Esophagus (tissue), 2 donors: ENCODE data around the gene SULT4A1. TPM values are rescaled to one million over a fixed set of nuclear protein-coding genes. Genes with fewer than 3 reads are reported as not detected.
"Not testable (repeated sequence)": the region's sequence is repeated elsewhere in the genome, so short reads cannot be mapped to it uniquely, and the experiment has no call there.

Experiments used
- H3K27ac ChIP-seq, 2 donors: one replicate each; pipeline ENCODE4 v1.5.1; 2013; ENCODE audit warnings: low read depth in 2 of 2, mild to moderate bottlenecking in 2 of 2, inconsistent platforms in 1 of 2, low read length in 1 of 2, moderate library complexity in 1 of 2
- H3K27me3 ChIP-seq, 2 donors: one replicate each; pipeline ENCODE4 v1.6.1; 2013; ENCODE audit warnings: low read length in 2 of 2, control low read depth in 1 of 2, mild to moderate bottlenecking in 1 of 2; ENCODE audit not compliant: insufficient read depth in 2 of 2, control insufficient read depth in 1 of 2
- H3K36me3 ChIP-seq, 2 donors: one replicate each; pipeline ENCODE4 v1.6.1; 2013; ENCODE audit warnings: low read length in 1 of 2; ENCODE audit not compliant: control insufficient read depth in 2 of 2, insufficient read depth in 2 of 2
- H3K4me1 ChIP-seq, 2 donors: one replicate each; pipeline ENCODE4 v1.6.1; 2013; ENCODE audit warnings: low read length in 1 of 2; ENCODE audit not compliant: control insufficient read depth in 2 of 2, insufficient read depth in 2 of 2
- H3K4me3 ChIP-seq, 2 donors: one replicate each; pipeline ENCODE4 v1.5.1; 2013; ENCODE audit warnings: low read length in 2 of 2, mild to moderate bottlenecking in 2 of 2, low read depth in 1 of 2, moderate library complexity in 1 of 2
- H3K9me3 ChIP-seq, 2 donors: one replicate each; pipeline ENCODE4 v1.6.1; 2013; ENCODE audit warnings: mild to moderate bottlenecking in 2 of 2, low read depth in 1 of 2, low read length in 1 of 2, moderate library complexity in 1 of 2; ENCODE audit not compliant: control insufficient read depth in 2 of 2, insufficient read depth in 1 of 2
- WGBS, 2 donors: extraction: QIAGEN DNeasy Blood & Tissue Kit; methylation state at CpG; one replicate each; pipeline ENCODE4 v1.1.7; 2013; 5-methylcytosine and 5-hydroxymethylcytosine counted together
- polyA plus RNA-seq, 2 donors: library from polyadenylated mRNA; stranded (reverse); fragments of 200-250 nt; gene quantifications; one replicate each; pipeline ENCODE4 v1.2.3, GENCODE V29; 2013
- donor health status: healthy with polysubstance abuse.
- donor health status: Bipolar disorder and iron deficiency.

The SULT4A1 gene, protein sequence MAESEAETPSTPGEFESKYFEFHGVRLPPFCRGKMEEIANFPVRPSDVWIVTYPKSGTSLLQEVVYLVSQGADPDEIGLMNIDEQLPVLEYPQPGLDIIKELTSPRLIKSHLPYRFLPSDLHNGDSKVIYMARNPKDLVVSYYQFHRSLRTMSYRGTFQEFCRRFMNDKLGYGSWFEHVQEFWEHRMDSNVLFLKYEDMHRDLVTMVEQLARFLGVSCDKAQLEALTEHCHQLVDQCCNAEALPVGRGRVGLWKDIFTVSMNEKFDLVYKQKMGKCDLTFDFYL
- under 1 TPM in 1 of 2 donors, not detected in 1; 0.01 TPM for polyA plus RNA-seq

DNA sequence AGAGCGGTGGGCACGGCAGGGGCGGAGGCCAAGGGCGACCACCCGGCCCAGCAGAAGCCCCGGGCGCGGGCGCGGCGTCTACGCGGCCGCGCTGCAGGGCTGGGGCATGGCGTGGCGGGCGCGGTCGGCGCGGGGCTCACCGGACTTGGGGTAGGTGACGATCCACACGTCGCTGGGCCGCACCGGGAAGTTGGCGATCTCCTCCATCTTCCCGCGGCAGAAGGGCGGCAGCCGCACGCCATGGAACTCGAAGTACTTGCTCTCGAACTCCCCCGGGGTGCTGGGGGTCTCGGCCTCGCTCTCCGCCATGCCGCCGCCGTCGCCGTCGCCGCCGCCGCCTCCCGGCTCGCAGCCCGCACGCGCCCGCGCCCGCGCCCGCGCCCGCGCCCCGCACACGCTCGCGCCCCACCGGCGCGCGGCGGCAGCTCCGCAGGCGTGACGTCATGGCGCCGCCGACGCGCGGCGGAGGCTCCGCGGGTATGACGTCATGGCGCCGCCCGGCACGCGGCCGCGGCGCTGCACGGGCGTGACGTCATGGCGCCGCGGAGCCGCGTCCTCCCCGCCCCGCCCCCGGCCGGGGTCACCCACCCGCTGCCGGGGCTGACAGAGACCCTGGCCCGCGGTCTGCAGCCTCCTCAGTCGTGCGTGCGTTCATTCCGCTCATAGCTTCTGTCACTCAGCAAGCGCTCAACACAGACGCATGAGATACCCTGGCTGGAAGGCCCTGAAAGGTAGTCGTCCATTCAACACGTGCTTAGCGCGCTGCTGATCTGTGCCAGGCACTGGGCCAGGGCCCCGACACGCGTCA is at the start of gene SULT4A1:
SULT4A1 (minus strand) TSS at position 440 of the 808 bp plus-strand sequence; CDS start at position 309, 131 bp downstream.
- Histone ChIP-seq H3K27me3 (peaks cover 0 to 4% of the 10 kb centered on the region in 2 donors), H3K9me3 (peaks cover 0 to 1% of the 10 kb centered on the region in 2 donors), H3K4me1 (peaks cover 0 to 7% of the 10 kb centered on the region in 2 donors), H3K36me3 (no peaks in the 10 kb centered on the region), H3K4me3 (peak within 1 kb of the TSS in 1 of 2 donors; percentile 37), H3K27ac (no peak within 1 kb of the TSS)
- WGBS, 2 donors = 4 to 5% methylated on average over 80 to 121 of the region's 121 CpGs

DNA sequence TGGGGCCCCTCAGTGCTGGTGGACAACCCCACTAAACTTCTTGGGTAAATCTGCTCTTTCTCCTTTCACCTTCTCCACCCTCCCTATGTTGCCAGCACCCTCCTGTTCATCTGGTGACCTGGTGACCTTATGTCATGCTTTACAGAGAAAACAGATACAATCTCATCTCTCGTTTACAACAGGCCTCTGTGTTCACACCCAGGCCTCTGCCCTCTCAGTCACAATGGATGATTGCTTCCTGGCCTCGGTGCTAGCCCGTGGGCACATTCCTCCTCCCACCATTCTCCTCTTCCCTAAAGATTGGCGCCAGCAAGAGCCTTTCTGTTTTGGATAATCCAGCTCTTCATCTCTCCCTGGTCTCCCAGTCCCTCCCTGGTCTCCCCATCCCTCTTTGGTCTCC is 49.0 kb upstream of the SULT4A1 start:
- Histone ChIP-seq H3K4me1 (no peaks in the 10 kb centered on the region), H3K4me3 (no peak overlapping the region), H3K36me3 (no peaks in the 10 kb centered on the region), H3K27me3 (no peaks in the 10 kb centered on the region), H3K9me3 (peaks cover 0 to 6% of the 10 kb centered on the region in 2 donors), H3K27ac (no peak overlapping the region)
- WGBS, 2 donors = 14 to 37% methylated on average over 4 of the region's 4 CpGs

DNA sequence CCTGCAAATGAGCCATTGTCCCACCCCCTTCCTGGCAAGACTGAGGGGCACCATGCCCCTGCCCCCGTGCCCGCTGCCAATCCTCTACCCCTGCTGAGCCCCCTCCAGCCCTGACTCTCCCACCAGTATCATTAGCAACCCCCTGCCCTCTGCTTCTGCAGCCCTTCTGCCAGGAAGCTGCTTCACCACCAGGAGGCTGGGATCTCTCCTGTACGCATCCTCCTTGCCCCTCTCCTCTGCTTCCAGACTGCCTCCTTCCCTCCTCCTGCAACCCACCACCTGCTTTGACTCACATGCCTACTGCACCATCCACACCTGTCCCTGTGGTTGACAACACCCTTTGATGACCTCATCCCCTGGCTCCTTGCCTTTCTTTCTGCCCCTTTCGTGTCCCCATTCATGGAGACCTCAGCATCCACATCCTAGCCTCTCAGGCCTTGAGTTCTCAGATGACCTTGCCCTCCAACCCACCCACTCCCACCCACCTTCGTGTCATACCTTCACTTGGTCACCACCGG is 47.9 kb upstream of the SULT4A1 start:
- Histone ChIP-seq H3K4me3 (no peak overlapping the region), H3K9me3 (peaks cover 0 to 2% of the 10 kb centered on the region in 2 donors), H3K4me1 (no peaks in the 10 kb centered on the region), H3K36me3 (no peaks in the 10 kb centered on the region), H3K27me3 (no peaks in the 10 kb centered on the region), H3K27ac (no peak overlapping the region)
- WGBS, 2 donors = 59 to 62% methylated on average over 6 of the region's 6 CpGs

DNA sequence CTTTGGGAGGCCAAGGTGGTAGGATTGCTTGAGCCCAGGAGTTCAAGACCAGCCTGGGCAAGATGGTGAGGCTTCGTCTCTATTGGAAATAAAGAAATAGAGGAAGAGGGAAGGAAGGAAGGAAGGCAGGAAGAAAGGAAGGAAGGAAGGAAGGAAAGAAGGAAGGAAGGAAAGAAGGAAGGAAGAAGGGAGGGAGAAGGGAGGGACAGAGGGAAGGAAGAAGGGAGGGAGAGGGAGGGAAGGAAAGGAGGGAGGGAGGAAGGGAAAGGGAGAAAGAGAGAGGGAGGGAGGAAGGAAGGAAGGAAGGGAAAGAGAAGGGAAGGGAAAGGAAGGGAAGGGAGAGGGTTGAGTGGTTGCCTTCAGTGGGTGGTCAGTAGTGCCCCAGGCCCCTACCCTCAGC is 47.4 kb upstream of the SULT4A1 start:
- WGBS, 2 donors = 78 to 83% methylated on average over 1 of the region's 1 CpG
- Histone ChIP-seq H3K27me3 (no peaks in the 10 kb centered on the region), H3K9me3 (peaks cover 0 to 2% of the 10 kb centered on the region in 2 donors), H3K27ac (no peak overlapping the region), H3K4me3 (no peak overlapping the region), H3K4me1 (no peaks in the 10 kb centered on the region), H3K36me3 (no peaks in the 10 kb centered on the region)

- H3K27me3 ChIP-seq = no peaks in the 10 kb centered on the region
These were observed 43.4 kb upstream of the SULT4A1 start for GRCh38 chr22:43905681-43906080.

DNA sequence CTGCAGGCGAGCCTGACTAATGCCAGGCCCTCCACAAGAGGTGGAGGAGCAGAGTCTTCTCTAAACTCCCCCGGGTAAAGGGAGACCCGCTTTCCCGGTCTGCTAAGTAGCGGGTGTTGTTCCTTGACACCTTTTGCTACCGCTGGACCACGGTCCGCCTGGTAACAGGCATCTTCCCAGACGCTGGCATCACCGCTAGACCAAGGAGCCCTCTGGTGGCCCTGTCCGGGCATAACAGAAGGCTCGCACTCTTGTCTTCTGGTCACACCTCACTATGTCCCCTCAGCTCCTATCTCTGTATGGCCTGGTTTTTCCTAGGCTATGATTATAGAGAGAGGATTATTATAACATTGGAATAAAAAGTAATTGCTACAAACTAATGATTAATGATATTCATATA is 42.1 kb upstream of the SULT4A1 start:
- H3K27me3 ChIP-seq, H3K27ac ChIP-seq, H3K36me3 ChIP-seq, H3K4me3 ChIP-seq, H3K9me3 ChIP-seq, H3K4me1 ChIP-seq: not testable (repeated sequence)
- WGBS, 2 donors = 34 to 36% methylated on average over 12 of the region's 12 CpGs

More at GRCh38 chr22:43905681-43906080, 43.4 kb upstream of the SULT4A1 start:
- no peaks in the 10 kb centered on the region for H3K4me1 ChIP-seq
- H3K9me3 ChIP-seq = no peaks in the 10 kb centered on the region
- no peak overlapping the region for H3K27ac ChIP-seq
- H3K36me3 ChIP-seq = no peaks in the 10 kb centered on the region
- WGBS, 2 donors = 40 to 45% methylated on average over 7 of the region's 7 CpGs
- no peak overlapping the region for H3K4me3 ChIP-seq

DNA sequence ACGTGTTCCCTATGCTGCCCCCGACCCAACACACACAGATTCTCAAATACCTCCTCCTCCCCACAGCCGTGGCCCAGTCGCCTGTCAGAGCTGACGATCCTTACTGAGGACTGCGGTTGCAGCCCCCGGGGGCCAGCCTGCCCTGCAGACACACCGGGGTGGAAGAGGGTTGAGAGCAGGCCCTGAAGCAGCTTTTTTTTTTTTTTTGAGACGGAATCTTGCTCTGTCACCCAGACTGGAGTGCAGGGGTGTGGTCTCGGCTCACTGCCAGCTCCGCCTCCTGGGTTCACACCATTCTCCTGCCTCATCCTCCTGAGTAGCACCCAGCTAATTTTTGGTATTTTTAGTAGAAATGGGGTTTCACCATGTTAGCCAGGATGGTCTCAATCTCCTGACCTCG is 40.7 kb upstream of the SULT4A1 start:
- WGBS, 2 donors = 61 to 62% methylated on average over 11 to 12 of the region's 12 CpGs
- H3K4me1 ChIP-seq, H3K9me3 ChIP-seq, H3K27ac ChIP-seq, H3K36me3 ChIP-seq, H3K4me3 ChIP-seq, H3K27me3 ChIP-seq: not testable (repeated sequence)

DNA sequence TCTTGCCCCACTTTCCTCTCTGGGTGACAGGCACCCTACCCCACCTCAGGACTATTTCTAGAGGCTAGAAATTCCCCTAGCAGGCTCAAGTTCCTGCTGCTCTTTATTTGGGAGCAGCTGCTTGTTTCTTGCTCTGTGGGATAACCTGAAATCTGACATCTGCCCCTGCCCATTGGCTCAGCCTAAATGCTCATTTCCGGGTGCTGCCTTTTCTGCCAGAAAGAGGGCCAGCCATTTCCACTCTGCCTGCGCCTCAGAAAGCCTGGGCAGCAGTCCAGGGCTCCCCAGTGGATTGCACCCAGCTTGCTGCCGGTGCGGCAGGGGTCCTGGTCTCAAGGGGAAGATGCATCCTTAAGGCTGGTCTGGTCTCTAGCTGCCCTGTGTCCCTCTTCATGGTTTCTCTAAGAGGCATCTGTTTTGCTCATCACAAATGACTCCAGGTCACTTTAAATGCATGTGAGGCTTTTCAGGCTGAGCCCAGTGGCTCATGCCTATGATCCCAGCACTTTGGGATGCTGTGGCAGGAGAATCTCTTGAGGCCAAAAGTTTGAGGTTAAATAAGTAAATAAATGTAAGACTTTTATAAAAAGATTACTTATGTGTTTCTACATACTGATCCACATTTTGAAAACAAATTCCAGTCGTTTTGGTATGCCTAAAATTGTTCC is 39.8 kb upstream of the SULT4A1 start:
- 34 to 49% methylated on average over 5 of the region's 5 CpGs for WGBS, 2 donors
- Histone ChIP-seq H3K27ac (no peak overlapping the region), H3K27me3 (no peaks in the 10 kb centered on the region), H3K9me3 (no peaks in the 10 kb centered on the region), H3K36me3 (no peaks in the 10 kb centered on the region), H3K4me1 (peaks cover 0 to 3% of the 10 kb centered on the region in 2 donors), H3K4me3 (no peak overlapping the region)

DNA sequence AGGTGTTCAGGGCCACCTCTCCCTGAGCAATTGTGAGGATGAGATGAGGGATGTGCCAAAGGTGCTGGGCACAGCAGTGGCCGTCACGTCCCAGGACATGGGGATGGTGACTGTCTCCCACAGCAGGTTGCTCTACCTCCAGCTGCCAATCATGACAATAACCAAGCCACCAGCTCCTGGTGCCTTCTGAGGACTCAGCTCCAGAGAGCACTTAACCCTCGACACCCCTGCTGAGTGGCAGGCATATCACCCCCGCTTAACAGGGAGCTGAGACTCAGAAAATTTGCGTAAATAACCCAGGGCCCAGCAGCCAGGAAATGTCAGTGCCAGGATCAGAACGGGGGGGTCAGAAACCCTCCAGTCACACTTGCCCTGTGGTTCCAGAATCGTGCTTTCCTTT is 37.9 kb upstream of the SULT4A1 start:
- H3K36me3 ChIP-seq = no peaks in the 10 kb centered on the region
- no peaks in the 10 kb centered on the region for H3K9me3 ChIP-seq
- no peak overlapping the region for H3K27ac ChIP-seq
- no peak overlapping the region for H3K4me3 ChIP-seq
- H3K27me3 ChIP-seq = no peaks in the 10 kb centered on the region
- WGBS, 2 donors = 56 to 61% methylated on average over 7 of the region's 7 CpGs
- H3K4me1 ChIP-seq = peaks cover 0 to 3% of the 10 kb centered on the region in 2 donors
